ENCODE measurements around the gene KIF1A.
"Not testable (repeated sequence)": the region's sequence is repeated elsewhere in the genome, so short reads cannot be mapped to it uniquely, and the experiment has no call there.

KIF1A gene

DNA sequence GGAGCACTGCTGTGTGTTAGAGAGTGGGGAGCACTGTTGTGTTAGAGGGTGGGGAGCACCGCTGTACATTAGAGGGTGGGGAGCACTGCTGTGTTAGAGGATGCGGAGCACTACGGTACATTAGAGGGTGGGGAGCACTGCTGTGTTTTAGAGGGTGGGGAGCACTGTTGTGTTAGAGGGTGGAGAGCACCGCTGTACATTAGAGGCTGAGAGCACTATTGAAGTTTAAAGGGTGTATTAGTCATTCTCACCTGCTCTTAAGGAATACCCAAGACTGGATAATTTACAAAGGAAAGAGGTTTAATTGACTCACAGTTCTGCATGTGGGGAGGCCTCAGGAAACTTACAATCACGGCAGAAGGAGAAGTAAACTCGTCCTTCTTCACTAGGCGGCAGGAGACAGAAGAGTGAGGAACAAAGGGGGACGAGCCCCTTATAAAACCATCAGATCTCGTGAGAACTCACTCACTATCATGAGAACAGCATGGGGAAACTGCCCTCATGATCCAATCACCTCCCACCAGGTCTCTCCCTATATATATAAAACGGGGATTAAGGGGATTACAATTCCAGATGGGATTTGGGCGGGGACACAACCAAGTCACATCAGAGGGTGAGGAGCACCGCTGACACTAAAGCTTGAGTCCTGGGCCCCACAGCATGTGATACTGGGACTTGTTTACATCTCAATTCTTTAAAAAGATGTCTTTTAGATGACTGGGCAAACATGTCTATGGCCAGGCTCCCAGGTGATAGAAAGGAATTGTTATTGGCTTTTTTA lies 29.1 kb upstream of the KIF1A start:
- DNase-seq (ENCODE audit: low read depth): no peak

DNA sequence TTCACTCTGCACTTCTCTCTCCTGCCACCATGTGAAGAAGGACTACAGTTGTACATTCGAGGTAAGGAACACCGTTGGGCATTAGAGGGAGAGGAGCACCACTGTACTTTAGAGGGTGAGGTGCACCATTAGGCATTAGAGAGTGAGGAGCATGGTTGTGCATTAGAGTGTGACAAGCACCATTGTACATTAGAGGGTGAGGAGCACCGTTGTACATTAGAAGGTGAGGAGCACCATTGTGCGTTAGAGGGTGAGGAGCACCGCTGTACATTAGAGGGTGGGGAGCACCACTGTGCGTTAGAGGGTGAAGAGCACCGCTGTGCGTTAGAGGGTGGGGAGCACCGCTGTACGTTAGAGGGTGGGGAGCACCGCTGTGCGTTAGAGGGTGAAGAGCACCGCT lies 27.8 kb upstream of the KIF1A start:
- no peak for DNase-seq (ENCODE audit: low read depth)

DNA sequence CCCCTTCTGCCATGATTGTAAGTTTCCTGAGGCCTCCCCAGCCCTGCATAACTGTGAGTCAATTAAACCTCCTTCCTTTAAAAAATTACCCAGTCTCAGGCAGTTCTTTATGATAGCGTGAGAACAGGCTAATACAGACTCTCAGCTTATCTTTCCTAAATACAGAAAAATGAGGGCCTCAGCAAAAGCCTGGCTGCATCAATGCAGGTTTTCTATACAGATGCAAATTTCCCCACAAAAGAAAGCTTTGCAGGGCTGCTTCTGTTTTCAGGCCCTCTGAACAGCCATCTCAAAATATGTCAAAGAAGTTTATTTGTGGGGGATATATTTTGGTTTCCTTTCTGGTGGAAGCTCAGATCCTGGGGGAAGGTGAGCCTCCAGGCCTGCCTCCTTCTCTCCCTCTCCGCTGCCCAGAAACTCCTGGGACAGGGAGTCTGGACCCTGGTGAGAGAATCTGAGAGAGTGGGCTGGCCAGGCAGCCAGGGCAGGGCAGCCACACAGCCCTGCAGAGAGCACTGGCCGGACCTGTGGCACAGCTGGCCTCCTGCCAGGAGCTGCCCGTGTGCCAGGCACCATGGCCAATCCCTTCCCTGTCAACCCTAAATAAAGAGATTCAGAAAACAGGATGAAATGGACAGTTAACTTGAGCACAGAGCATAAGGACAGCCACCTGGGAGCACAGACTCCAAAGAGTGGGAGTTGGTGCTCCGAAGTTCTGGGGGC lies 27.0 kb upstream of the KIF1A start:
- DNase-seq (ENCODE audit: low read depth): no peak

- not testable (repeated sequence) for DNase-seq (ENCODE audit: low read depth)
Observed at GRCh38 chr2:240846309-240846708, 26.3 kb upstream of the KIF1A start.

GRCh38 chr2:240840435-240841060 lies 20.5 kb upstream of the KIF1A start:
- DNase-seq (ENCODE audit: low read depth): peak; percentile 82

DNA sequence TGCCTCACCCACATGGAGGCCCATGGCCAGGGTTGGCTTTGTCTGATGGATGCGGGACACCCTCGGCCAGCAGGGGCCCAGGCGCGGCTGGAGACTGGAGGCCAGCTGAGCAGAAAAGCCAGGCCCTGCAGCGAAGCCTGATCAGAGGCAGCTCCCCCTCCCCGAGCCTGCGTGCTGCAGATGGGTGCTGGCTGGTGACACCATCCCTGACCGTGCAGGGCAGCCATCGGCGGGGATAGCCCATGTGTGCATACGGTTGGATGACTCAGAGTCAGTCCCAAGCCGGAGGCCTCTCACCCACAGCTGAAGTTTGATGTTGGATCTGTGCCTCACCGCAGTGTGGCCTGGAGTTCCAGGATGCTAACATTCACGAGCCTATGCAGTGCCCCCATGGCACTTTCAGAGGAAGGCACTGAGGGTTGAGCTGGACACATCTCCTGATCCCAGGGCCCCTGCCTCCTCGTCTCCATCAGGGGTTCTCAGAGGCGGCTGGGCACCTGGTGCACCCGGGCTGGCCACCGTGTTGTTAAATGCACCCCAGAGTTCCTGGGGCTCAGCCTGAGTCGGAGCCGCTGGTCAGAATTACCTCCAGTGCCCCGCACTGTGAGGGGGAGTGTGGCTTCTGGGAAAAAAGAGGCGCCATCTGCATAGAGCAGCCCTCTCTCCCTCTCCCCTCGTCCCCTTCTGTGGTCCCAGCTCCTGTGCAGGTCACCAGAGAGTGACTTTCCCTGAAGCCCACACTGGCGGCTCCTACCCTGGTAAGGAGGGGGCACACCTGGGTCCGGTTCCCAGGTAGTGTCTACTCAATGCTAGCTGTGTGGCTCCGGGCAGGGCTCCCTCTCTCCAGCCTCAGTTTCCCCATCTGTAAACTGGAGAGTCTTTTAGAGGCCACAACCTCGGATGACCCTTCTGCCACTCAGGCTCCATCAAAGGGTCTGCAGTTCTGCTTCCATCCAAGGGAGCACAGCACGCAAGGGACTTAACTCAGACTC lies 19.4 kb upstream of the KIF1A start:
- DNase-seq (ENCODE audit: low read depth): peak; percentile 26

DNA sequence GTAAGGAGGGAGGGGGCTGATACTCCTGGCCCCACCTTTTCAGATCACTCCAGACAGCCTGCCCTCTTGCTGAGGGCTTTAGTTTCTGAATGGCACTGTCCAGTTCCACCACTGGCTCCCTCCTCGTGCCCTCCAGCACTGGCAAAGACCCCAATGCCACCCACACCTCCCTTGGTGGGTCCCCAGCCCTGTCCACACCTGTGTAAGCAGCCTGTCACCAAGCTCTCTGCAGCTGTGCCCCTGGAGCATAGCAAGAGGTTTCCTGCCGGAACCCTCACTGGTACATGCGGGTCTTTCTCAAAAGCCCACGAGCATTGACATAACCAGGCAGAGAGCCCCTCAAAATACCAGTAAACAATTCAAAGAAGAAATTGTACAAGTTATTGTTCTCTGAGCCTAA lies 17.6 kb upstream of the KIF1A start:
- DNase-seq (ENCODE audit: low read depth): no peak

GRCh38 chr2:240836781-240837467 lies 16.9 kb upstream of the KIF1A start:
- peak; percentile 39 for DNase-seq (ENCODE audit: low read depth)

- no peak for DNase-seq (ENCODE audit: low read depth)
Observed at GRCh38 chr2:240835528-240835927, 15.5 kb upstream of the KIF1A start.

- DNase-seq (ENCODE audit: low read depth): no peak
Observed at GRCh38 chr2:240834377-240834975, 14.5 kb upstream of the KIF1A start.

GRCh38 chr2:240833724-240834285 lies 13.8 kb upstream of the KIF1A start:
- no peak for DNase-seq (ENCODE audit: low read depth)

DNA sequence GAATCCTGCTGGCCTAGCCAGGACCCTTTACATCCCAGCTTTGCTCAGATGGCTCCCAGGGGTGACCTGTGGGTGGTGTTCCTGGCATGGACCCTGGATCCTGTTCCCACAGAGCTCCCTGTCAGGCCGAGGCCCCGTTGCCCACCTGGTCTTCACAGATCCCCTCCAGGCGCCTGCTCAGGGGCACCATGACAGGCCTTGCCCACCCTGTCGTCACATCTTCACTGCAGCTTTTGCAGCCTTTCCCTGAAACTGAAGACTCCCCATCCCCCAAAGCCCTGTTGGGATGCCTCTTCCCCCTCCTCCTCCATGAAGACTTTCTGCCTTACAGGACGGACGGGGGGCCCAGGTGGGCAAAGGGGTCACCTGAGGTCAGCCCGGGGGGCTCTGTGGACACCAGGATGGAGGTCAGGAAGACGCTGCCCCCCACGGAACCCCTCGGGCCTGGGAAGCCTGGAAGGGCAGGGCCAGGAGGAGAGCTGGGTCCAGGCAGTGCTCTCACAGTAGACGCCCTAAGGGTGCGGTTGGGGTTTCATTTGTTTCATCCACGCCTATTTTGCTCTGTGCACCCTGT lies 13.0 kb upstream of the KIF1A start:
- DNase-seq (ENCODE audit: low read depth): no peak

- DNase-seq (ENCODE audit: low read depth): peak; percentile 88
Observed at GRCh38 chr2:240832205-240832727, 12.2 kb upstream of the KIF1A start.

- DNase-seq (ENCODE audit: low read depth): no peak
Observed at GRCh38 chr2:240831594-240832204, 11.7 kb upstream of the KIF1A start.

GRCh38 chr2:240825476-240825875 lies 5.5 kb upstream of the KIF1A start:
- no peak for DNase-seq (ENCODE audit: low read depth)

DNA sequence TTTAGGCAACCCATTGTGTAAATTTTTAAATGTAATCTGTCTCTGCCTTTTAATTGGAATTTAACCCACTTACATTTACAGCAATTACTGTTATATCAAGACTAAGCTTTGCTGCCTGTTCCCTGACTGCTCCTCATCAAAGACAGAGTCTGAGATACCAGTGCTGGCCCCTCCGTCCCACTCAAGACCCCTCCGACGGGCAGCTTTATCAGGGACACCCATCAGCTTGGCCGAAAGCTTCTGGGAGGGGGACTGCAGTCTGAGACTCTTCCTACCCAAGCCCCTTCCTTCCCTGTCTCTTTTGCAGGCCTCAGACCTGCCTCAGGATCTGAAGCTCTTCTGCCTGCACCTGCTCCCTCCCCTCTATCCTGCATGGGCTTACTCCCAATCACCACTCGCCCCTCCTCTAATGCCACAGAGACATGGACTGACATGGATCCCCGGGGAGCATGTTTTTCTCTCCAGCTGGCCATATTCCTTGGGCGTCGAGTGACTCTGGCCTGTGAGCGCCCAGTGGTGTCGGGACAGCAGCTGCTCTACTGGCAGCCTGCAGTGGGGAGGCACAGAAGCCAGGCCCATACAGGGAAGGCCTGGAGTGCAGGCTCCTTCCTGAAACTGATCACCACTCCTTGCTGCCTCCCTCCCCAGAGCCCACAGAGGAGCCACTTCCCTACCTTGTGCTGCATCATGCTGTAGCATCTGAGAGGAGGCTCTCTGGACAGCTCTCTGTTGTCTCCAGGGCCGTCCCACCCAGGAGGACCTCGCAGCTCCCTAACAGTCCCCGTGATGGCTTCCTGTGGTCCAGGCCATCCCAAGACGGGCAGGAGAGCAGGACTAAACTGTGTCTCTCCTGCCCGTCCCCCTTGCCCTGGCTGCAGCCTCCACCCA lies 3.7 kb upstream of the KIF1A start:
- no peak for DNase-seq (ENCODE audit: low read depth)

GRCh38 chr2:240822280-240822847 lies 2.3 kb upstream of the KIF1A start:
- no peak for DNase-seq (ENCODE audit: low read depth)

- no peak for DNase-seq (ENCODE audit: low read depth)
Observed at GRCh38 chr2:240821429-240821778, 1.4 kb upstream of the KIF1A start.

Measured in ELR (cell line).